Activated CD8-positive, alpha-beta memory T cell treated with anti-CD3 and anti-CD28 coated beads, Interleukin-2, amount 50 U/mL, for 1 hour (primary cell): ENCODE results near the gene ADGRF1.
"Not testable (repeated sequence)": the region's sequence is repeated elsewhere in the genome, so short reads cannot be mapped to it uniquely, and the experiment has no call there.

Experiments used
- DNase-seq: peaks from one replicate; pipeline ENCODE4 v3.0.0-alpha.2; 2020; ENCODE audit errors: extremely low read depth

Gene ADGRF1

GRCh38 chr6:47061309-47062300, 19.5 kb upstream of the ADGRF1 start:
- DNase-seq, result no peak

- no peak for DNase-seq
These were observed 17.2 kb upstream of the ADGRF1 start for GRCh38 chr6:47059216-47059885.

GRCh38 chr6:47057830-47058540, 15.9 kb upstream of the ADGRF1 start:
- DNase-seq, result no peak

GRCh38 chr6:47056832-47057231, 14.7 kb upstream of the ADGRF1 start:
- DNase-seq, result no peak

- not testable (repeated sequence) for DNase-seq
These were observed 12.2 kb upstream of the ADGRF1 start for GRCh38 chr6:47054302-47054701.

GRCh38 chr6:47048638-47049037, 6.5 kb upstream of the ADGRF1 start:
- no peak for DNase-seq

GRCh38 chr6:47047479-47048407, 5.6 kb upstream of the ADGRF1 start:
- DNase-seq, result no peak

- DNase-seq, result no peak
These were observed 5.0 kb upstream of the ADGRF1 start for GRCh38 chr6:47047097-47047478.

- DNase-seq, result no peak
These were observed 2.3 kb upstream of the ADGRF1 start for GRCh38 chr6:47044397-47044796.

- DNase-seq, result no peak
These were observed 1.2 kb upstream of the ADGRF1 start for GRCh38 chr6:47043286-47043685.

GRCh38 chr6:47041741-47042140, 391 bp downstream of the ADGRF1 start:
- DNase-seq, result no peak

GRCh38 chr6:47034926-47035325, 7.2 kb downstream of the ADGRF1 start:
- DNase-seq, result no peak

GRCh38 chr6:47034421-47034820, 7.7 kb downstream of the ADGRF1 start:
- DNase-seq, result no peak

- no peak for DNase-seq
These were observed 9.0 kb downstream of the ADGRF1 start for GRCh38 chr6:47032974-47033765.

GRCh38 chr6:47031656-47032055, 10.5 kb downstream of the ADGRF1 start:
- no peak for DNase-seq

- DNase-seq, result no peak
These were observed 12.1 kb downstream of the ADGRF1 start for GRCh38 chr6:47029865-47030561.

GRCh38 chr6:47028835-47029360, 13.2 kb downstream of the ADGRF1 start:
- no peak for DNase-seq

GRCh38 chr6:47027315-47027714, 14.8 kb downstream of the ADGRF1 start:
- no peak for DNase-seq

GRCh38 chr6:47026679-47027078, 15.5 kb downstream of the ADGRF1 start:
- DNase-seq, result no peak

- DNase-seq, result no peak
These were observed 18.6 kb downstream of the ADGRF1 start for GRCh38 chr6:47023573-47023972.
